Measurements from ENCODE around the gene SFTA2.

SFTA2 gene

DNA sequence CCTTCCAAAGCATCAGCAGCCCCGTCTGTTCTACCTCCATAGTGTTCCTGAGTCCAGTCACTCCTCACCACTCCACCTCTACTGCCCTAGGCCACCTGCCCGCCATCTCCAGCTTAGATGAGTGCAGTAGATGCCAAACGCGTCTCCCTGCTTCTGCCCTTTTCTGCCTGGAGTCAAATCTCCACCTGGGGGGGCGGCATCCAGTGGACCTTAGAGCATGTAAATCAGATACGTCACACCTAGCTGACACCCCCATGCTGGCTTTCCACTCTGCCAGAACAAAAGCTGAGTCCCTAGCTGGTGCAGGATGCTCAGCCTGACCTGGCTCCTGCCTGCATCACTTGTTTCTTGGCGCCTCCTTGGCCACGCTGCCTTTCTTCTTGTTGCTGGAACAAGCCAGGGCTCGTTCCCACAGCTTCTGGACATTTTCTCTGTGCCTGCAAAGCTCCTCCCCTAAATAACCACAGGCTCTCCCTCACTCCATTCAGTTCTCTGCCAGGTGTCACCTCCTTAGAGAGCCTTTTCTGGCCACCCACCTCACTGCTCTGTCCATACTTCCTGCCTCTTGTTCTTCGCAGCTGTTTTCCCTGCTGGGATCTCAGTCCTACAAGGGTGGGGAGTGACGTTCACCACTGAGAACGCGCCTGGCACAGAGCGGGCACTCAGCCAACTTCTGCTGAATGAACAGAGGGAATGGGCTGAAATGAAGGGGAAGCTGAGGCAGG is 41.9 kb downstream of the SFTA2 start:
- DNase-seq = no peak

DNA sequence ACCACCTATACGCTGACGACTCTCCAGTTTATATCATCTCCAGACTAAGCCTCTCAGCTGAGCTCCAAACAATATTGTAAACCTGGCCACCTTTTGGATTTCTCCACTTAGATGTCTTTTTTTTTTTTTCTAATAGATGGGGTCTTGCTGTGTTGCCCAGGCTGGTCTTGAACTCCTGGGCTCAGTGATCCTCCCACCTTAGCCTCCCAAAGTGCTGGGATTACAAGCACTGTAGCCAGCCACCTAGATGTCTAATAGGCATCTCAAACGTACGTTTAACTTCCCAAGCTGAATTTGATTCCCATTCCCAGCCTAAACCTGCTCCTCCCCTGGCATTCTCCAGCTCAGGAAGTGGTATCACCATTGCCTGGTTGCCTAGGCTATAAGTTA is 42.5 kb downstream of the SFTA2 start:
- DNase-seq = no peak

DNA sequence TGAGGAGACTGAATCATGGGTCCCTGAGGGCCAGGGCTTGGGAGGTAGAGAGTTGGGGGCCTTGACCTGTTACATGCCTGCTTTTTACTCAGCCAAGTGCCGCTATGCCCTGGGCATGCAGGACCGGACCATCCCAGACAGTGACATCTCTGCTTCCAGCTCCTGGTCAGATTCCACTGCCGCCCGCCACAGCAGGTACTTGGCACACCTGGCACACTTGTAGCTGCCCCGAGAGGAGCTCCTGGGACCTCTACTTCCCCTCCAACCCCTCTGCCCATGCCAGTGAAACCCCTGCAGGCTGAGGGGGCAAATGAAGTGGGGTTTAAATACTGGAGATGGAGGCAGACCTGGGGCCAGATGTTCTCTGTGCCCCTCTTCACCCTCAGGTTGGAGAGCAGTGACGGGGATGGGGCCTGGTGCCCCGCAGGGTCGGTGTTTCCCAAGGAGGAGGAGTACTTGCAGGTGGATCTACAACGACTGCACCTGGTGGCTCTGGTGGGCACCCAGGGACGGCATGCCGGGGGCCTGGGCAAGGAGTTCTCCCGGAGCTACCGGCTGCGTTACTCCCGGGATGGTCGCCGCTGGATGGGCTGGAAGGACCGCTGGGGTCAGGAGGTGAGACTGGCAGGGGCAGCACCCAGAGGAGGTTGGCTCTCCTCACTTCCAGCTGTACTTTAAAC is 43.0 kb downstream of the SFTA2 start:
- DNase-seq = no peak

DNA sequence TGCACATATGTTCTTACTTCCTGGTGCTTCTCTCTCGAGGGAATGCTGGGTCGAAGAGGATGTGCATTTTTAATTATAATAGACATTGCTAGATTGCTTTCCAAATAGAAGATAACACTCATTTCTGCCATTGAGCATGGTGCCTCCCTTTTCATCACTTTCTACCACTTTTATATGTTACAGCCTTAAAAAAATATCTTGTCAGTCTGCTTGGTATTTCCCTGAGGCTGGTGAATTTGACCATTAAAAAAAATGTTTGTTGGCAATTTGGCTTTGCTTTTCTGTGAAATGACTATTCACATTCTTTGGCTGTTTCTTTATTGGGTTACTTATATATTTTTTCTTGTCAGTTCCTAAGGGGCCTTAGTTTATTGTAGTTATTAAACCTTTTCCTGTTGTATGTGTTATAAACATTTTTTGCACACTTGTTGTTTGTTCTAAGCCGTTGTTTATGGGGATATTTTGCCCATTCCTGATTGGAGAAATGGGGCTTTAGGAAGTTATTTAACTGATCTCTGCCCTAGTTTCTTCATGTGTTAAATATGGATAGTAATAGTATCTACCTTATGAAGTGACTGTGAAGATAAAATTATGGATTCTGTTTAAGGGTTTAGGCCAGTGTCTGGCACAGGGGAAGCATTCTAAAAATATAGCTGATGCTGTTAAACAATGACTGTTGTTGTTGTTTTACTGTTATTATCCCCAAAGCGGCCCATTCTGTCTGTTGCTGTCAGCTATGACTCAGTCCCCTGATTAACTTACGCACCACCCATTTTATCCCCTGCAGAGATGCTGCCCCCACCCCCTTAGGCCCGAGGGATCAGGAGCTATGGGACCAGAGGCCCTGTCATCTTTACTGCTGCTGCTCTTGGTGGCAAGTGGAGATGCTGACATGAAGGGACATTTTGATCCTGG is 43.8 kb downstream of the SFTA2 start:
- DNase-seq = no peak

DNA sequence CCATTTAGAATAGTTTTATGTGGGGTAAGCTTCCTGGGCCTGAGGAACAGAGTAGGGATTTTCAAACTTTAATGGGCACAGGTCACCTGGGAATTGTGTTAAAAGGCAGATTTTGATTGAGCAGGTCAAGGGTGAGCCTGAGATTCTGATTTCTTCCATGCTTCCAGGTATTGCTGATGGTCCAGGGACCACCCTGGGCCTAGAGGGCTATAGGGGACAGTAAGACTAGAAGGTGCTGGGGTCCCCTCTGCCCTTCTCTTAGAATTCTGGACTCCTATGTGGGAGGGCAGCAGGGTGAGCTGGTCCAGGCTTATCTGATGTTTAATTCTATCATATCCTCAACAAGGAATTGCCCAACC is 45.1 kb downstream of the SFTA2 start:
- no peak for DNase-seq

DNA sequence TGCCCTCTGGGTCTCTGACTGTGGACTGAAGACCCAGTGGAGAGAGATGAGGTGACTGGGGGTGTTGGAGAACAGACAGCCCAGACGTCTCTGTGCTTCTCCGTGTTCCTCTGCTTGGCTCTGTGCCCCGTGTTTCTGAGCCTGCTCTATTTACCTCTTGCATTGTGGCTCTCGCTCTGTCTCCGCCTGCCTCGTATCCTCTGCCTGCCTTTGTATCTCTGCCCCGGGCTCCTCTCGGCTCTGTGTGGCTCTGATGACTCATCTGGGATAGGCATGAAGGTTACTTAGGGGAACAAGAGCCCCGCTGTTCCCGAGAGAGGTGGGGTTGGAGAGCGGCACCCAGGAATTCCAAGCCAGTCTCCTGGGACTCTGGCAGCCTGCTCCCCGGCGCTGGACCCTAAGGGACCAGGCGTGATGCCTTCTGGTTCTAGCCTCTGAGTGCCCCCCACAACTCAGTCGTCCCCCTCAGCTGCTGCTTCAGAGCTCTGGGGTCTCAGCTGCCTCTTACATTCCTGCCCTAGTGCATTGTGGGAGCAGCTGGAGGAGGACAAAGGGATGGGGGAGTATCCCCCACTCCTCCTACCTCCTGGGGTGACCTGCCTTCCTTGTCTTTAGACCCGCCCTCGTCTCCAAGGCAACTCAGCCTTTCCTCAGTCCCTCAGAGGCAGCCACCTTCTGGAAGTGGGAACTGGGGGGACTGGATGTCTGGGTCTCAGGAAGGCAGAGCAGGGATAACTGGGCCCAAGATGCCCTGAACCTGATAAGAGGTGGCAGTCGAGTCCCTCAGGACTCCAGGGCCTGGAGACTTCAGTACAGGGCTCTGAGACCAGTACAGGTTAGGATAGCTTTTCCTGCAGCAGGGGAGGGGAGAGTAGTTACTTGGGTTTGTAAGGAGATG is 45.7 kb downstream of the SFTA2 start:
- DNase-seq = peak in 1 of 2 experiments; percentile 50

DNA sequence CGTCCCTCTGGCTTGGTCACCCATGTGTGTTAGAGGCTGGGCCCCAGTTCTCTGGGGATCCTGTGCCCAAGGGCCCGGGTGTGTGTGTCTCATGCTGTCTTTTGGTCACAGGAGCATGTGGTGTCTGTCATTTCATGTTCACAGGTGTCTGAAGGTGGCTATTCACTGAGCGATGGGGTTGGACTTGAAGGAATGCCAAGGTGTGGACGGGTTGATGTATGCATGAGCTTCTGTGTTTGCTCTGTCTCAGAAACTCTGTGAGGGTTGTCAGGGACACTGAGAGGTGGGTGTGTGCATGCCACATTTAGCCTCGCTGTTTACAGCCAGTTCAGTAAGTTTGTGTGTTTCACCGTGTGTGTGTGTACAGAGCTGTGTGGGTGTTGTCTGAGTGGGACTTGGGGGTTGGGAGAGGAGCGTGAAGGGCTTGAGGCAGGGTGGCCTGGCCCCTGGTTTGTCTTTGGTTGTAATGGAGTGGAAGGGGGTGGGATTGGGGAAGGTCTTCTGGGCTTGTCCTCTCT is 46.4 kb downstream of the SFTA2 start:
- DNase-seq = peak in 1 of 2 experiments; percentile 34

DNA sequence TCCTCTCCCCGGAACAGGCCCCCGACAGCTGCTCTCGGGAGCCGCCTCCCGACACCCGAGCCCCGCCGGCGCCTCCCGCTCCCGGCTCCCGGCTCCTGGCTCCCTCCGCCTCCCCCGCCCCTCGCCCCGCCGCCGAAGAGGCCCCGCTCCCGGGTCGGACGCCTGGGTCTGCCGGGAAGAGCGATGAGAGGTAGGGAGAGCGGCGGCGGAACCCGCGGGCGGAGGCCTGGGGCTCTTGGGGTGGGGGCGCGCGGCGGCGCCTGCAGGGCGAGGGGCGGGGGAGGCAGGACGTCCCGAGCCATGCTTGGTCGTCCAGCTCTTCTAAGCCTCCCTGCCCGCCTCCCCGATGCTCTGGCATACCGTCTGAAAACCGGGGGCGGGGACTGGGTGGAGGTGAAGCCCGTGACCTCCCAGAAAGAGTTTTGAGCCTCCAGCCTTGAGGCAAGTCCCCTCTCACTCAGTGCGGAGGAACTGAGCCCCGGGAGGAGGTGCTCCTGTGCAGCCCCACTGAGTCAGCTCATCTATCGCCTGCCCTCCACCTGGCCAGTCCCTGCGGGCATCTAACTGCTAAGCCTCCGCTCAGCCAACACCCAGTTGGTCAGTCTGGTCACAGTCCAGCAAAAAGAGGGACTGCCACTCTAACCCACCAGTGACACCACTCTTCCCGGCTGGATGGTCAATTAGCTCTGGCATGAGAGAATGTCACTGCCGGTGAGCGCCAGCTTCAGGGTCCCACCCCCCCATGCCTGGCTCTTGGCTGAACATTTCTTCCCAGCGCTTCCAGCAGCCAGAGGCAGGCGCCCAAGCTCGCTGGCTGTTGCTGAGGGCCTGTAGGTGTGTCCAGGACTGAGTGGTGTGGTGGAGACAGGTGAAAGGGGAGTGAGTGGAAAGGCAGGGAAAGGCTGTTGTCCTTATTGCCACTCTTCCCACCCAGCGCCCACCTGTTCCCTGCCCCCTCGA is 47.2 kb downstream of the SFTA2 start:
- DNase-seq = peak; percentile 45 to 67

DNA sequence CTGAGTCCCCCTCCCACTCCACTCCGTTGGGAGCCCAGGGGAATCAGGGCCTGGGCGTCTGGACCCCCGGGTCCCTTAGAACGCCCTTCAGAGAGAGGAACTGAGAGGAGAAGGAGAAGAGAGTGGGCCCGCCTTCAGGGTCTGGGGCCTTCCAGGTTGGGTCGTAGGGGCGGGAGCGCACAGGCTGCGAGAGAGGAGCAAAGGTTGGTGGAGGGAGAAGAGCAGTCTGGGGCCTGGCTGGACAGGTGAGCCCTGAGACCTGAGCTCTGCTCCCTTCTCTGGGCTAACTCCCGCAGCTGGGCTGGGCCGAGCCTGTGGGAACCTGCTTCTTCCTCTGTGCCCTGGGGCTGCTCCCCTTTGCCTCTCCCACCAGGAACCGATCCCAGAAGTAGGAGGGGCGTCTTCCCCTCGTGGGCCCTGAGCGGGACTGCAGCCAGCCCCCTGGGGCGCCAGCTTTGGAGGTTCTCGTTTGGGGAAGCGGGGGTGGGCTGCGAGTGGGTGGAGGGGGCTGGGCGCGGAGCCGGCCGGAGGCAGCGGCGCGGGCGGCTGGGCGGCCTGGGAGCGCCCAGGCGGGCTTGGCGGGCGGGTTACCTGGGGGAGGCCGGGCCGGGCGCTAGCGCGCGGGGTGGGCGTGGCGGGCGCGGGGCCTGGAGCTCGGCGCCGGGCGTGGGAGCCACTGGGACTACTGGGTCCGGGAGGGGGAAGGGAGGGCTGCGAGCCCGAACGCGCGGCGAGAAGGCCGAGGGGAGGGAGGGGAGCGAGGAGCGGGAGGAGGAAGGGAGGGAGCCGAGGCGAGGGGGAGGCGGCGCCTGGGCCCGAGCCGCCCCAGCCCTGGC is 48.1 kb downstream of the SFTA2 start, which contains the start of gene DDR1:
Gene DDR1 (plus strand): TSS at position 835 of the 836 bp plus-strand sequence. CDS start 4,211 bp downstream, outside the sequence.
- DNase-seq = peak; percentile 62 to 88

DNA sequence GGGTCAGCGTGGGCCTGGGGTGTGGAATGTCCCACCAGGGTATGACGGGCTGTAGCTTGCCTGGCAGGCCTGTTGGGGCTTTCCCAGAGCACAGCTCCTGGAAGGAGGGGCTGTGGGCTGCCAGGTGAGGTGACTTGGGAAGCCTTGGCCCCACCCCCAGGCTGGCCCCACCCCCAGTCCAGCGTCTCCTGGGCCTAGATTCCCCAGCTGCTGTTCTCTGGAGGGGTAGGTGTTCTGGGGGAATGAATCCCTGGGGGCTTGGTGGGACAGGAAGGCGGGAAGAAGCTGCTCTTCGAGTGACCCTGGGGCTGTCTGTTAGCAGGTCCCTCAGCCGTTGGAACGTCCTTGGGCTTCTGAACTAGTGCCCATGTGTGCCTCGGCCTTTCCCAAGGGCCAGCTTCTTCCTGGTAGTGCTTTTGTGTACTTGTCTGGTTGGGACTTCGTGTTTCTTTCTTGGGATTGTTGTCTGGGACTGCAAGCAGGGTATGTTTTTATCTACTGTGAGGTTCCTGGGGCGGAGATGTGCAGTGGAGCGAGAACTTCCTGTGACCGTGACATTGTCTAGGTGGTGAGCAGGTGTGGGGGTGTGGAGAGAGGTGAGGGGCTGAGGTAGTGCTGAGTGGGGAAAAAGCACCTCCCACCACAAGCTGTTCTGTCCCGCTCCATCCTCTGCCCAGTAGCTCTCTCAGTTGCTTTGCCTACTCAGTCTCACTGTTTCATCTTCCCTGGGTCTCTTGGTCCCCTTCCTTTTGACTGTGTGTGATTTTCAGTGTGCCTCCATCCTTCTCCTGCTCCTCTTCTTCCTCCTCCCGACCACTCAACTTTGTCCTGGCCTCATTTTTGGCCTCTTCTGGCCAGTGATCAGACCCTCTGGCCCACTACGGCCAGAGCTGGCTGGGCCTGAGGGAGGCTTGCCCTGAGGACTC is 48.9 kb downstream of the SFTA2 start:
- DNase-seq = peak; percentile 67 to 88

DNA sequence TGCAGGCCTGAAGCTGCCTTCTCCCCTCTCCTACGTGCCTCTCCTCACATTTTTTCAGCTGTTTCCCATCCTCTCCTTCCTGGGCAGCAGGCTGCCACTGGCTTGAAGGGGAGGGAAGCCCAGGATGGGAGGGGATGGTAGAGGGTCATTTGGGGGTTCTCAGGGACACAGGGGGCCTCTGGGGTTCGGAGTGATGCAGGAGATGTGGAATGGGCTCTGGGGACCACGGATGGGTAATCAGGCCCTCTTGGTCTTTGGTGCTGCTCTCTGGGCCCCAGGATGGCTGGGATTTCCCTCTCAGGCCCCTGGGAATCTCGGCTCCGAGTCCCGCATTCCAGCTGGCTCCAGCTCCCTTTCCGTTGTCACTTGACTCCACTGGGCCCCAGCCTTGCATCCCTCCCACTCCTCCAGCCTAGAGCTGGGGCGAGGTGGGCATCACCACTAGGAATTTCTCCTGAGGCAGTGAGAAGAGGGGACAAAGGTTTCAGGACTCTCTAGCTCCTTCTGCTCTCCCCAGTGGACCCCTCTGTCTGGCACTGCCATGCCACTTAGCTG is 49.7 kb downstream of the SFTA2 start:
- DNase-seq = peak in 1 of 2 experiments; percentile 60

DNA sequence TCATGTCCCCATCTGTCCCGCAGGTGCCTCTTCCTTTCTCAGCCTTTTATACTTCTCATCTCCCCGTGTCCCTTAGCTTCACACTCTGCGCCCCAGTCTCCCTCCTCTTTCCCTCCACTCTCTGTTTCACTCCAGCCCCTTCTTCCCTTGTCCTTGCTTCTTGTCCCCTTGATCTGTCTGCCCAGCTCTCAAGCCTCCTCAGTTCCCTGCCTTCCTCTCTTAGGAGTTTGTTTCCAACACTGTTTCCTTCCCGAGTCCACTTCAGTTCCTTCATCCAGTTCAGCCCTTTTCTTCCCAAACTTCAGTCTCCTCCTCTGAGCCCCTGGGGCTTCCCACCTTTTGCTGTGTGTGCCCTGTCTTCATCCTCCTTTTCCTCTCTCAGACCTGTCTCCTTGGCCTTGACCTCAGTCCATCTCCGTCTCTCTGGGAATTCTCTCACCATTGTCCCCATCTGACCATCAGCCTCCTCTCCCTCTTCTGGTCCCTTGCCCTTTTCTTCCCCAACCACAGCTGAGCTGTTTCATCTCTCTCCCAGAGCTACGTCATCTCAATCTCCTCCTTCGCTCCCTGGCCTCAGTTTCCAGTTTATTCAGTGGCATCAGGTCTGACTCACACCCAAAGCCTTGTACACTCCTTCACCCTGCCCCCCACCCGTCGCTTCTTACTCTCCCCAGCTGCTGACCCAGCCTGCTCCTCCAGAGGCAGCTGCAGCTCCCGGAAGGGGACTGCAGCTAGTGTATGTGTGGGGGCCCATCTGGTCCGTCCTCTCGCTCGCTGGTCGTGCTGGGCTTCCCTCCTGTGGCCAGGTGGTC is 50.4 kb downstream of the SFTA2 start:
- DNase-seq = no peak
